GM12878 (cell line): ENCODE measurements around the gene KCNQ1. TPM values are rescaled to one million over a fixed set of nuclear protein-coding genes. Genes with fewer than 3 reads are reported as not detected.

Source experiments
- ATAC-seq: fragments of 200-7000 bp; cut with Tn5 transposase; 3 replicates; pipeline ENCODE4 v1.9.1; 2020; ENCODE audit warnings: mild to moderate bottlenecking, moderate library complexity
- BruUV-seq: library from RNA; stranded (reverse); fragments of 400-500 nt; replicated peaks from 2 replicates; lab custom pipeline; 2021; lab: Mats Ljungman, UMichigan
- CTCF ChIA-PET: fragments of 300-600 bp; sonication (Branson Sonifier 250); formaldehyde crosslinking; extraction: SDS; loops from one replicate; lab custom pipeline; 2021; ENCODE audit warnings: inconsistent platforms; lab: Yijun Ruan, JAX
- POLR2A ChIA-PET: fragments of 350-600 bp; formaldehyde crosslinking; extraction: SDS; loops from one replicate; lab custom pipeline; 2021; ENCODE audit warnings: inconsistent platforms; lab: Charles Lee
- RAD21 ChIA-PET: fragments of 300-600 bp; sonication (Branson Sonifier 250); formaldehyde crosslinking; loops from one replicate; lab custom pipeline; 2023; ENCODE audit warnings: antibody characterized with exemption; ENCODE audit not compliant: unreplicated experiment; lab: Charles Lee
- SMC1A ChIA-PET: fragments of 300-600 bp; sonication (Branson Sonifier 250); formaldehyde crosslinking; loops from one replicate; lab custom pipeline; 2023; ENCODE audit not compliant: unreplicated experiment, uncharacterized antibody; lab: Charles Lee
- DNase-seq: peaks from one replicate; pipeline ENCODE4 v3.0.0-alpha.2; 2011; ENCODE audit warnings: low read depth, low spot score
- FAIRE-seq: peaks from 3 replicates; lab custom pipeline; 2011; peaks lifted over from hg19 to GRCh38; lab: Jason Lieb, UNC
- H2AFZ ChIP-seq: 2 replicates; pipeline ENCODE4 v1.6.0; 2011; ENCODE audit warnings: low read depth, low read length, control low read depth; ENCODE audit not compliant: control insufficient read depth
- H3K27ac ChIP-seq: 2 replicates; pipeline ENCODE4 v1.5.1; 2011; ENCODE audit warnings: control low read depth; ENCODE audit not compliant: control insufficient read depth, insufficient read depth
- H3K27me3 ChIP-seq, 2 experiments: replicated peaks in 1 of 2; 2 replicates each; pipeline versions ENCODE4 v1.6.0 to v1.6.1; 2011; ENCODE audit warnings: low read length in 1 of 2; ENCODE audit not compliant: control insufficient read depth in 2 of 2, insufficient read depth in 2 of 2
- H3K36me3 ChIP-seq, 2 experiments: 2 replicates each; pipeline ENCODE4 v1.5.1; 2011; ENCODE audit warnings: low read length in 1 of 2; ENCODE audit not compliant: control insufficient read depth in 2 of 2, insufficient read depth in 2 of 2
- H3K4me1 ChIP-seq: 2 replicates; pipeline ENCODE4 v1.6.1; 2011; ENCODE audit warnings: mild to moderate bottlenecking, low read length, moderate library complexity, mixed read lengths; ENCODE audit not compliant: control insufficient read depth, insufficient read depth
- H3K4me2 ChIP-seq: 2 replicates; pipeline ENCODE4 v1.6.0; 2011; ENCODE audit warnings: control low read depth; ENCODE audit not compliant: control insufficient read depth, insufficient read depth
- H3K4me3 ChIP-seq: fragments of 200-600 bp; sonication (generic); 2 replicates; pipeline ENCODE4 v1.5.1; 2016
- H3K79me2 ChIP-seq: 2 replicates; pipeline ENCODE4 v1.6.0; 2011; ENCODE audit warnings: low read length; ENCODE audit not compliant: control insufficient read depth, insufficient read depth
- H3K9ac ChIP-seq: 2 replicates; pipeline ENCODE4 v1.8.0; 2011; ENCODE audit warnings: low read length, control low read depth, mixed read lengths; ENCODE audit not compliant: control insufficient read depth, insufficient read depth
- H3K9me3 ChIP-seq: replicated peaks from 3 replicates; pipeline ENCODE4 v1.5.1; 2011; ENCODE audit warnings: mild to moderate bottlenecking, low read length; ENCODE audit not compliant: control insufficient read depth, insufficient read depth
- H4K20me1 ChIP-seq: 2 replicates; pipeline ENCODE4 v1.6.0; 2011; ENCODE audit not compliant: control insufficient read depth, insufficient read depth
- ATF7 ChIP-seq: fragments of 450-650 bp; IDR thresholded peaks from 2 replicates; pipeline ENCODE4 v1.6.1; 2016; ENCODE audit warnings: low read depth, mild to moderate bottlenecking
- CEBPZ ChIP-seq: fragments of 150-350 bp; IDR thresholded peaks from 2 replicates; pipeline ENCODE4 v1.6.1; 2016; ENCODE audit warnings: low read depth, low read length
- CHD4 ChIP-seq: fragments of 200-600 bp; sonication (generic); IDR thresholded peaks from 2 replicates; pipeline ENCODE4 v1.6.1; 2016; ENCODE audit warnings: mild to moderate bottlenecking
- GABPA ChIP-seq: IDR thresholded peaks from 2 replicates; pipeline ENCODE4 v1.6.1; 2014; ENCODE audit warnings: antibody characterized with exemption, low read depth, mild to moderate bottlenecking, inconsistent platforms
- JUND ChIP-seq: IDR thresholded peaks from 2 replicates; pipeline ENCODE4 v1.6.1; 2012; ENCODE audit warnings: low read depth, mild to moderate bottlenecking, low read length, improper control_type of control experiment, moderate library complexity
- MYB ChIP-seq: fragments of 150-350 bp; IDR thresholded peaks from 2 replicates; pipeline ENCODE4 v1.6.1; 2014; ENCODE audit warnings: mild to moderate bottlenecking, low read depth, low read length, borderline replicate concordance
- PML ChIP-seq: IDR thresholded peaks from 2 replicates; pipeline ENCODE4 v1.6.1; 2012; ENCODE audit warnings: low read length, inconsistent platforms
- POLR2AphosphoS5 ChIP-seq: IDR thresholded peaks from 2 replicates; pipeline ENCODE4 v1.6.1; 2011; ENCODE audit warnings: mild to moderate bottlenecking, low read length, inconsistent platforms
- RELB ChIP-seq: fragments of 450-650 bp; IDR thresholded peaks from 2 replicates; pipeline ENCODE4 v1.6.1; 2017; ENCODE audit warnings: low read depth, mild to moderate bottlenecking, moderate library complexity
- SMAD5 ChIP-seq: IDR thresholded peaks from 2 replicates; pipeline ENCODE4 v1.6.1; 2016; ENCODE audit warnings: antibody characterized with exemption, low read depth
- SMC3 ChIP-seq: IDR thresholded peaks from 2 replicates; pipeline ENCODE4 v1.6.1; 2011; ENCODE audit warnings: low read length, improper control_type of control experiment, borderline replicate concordance
- ZSCAN29 ChIP-seq: fragments of 450-650 bp; IDR thresholded peaks from 2 replicates; pipeline ENCODE4 v1.6.1; 2017; ENCODE audit warnings: mild to moderate bottlenecking, moderate library complexity
- whole genome bisulfite sequencing: methylation state at CpG from one replicate; pipeline ENCODE4 v1.1.6; 2016; ENCODE audit warnings: low lambda C conversion rate; ENCODE audit not compliant: insufficient replicate concordance, insufficient coverage; ENCODE audit errors: missing lambda C conversion rate; 5-methylcytosine and 5-hydroxymethylcytosine counted together
- in situ Hi-C: fragments of 300-500 bp; cut with MboI; formaldehyde crosslinking; loops from 9 replicates; pipeline ENCODE4 v1.14.3; 2018; ENCODE audit warnings: mixed read lengths
- intact Hi-C: fragments of 100-400 bp; cut with micrococcal nuclease; formaldehyde crosslinking; loops from one replicate; pipeline ENCODE4 v1.14.2; 2022; ENCODE audit not compliant: unreplicated experiment
- polyA plus RNA-seq, 11 experiments: library from polyadenylated mRNA; depleted of rRNA in 4 of 11; unstranded in 6 of 11; stranded (reverse) in 5 of 11; fragments of >200 nt; fragmentation: Nextera tagmentation in 4 of 11; fragmentation: Illumina TruSeq in 1 of 11; extraction: Ambion mirVana in 4 of 11; extraction: Trizol in 1 of 11; gene quantifications; 1 replicate in 1 of 11; 2 replicates in 10 of 11; pipeline versions ENCODE4 v1.2.1 to v1.2.3, GENCODE V29; 2011 to 2016; ENCODE audit warnings: inconsistent platforms in 2 of 11, missing spikeins in 2 of 11, low read depth in 1 of 11
- total RNA-seq, 4 experiments: library from RNA; depleted of rRNA in 3 of 4; stranded (reverse); fragments of >200 nt in 3 of 4; fragmentation: Illumina TruSeq in 1 of 4; extraction: Trizol in 1 of 4; gene quantifications; 2 replicates each; pipeline versions ENCODE4 v1.2.1 to v1.2.3, GENCODE V29; 2013 to 2021
- TF ChIP-seq, protein P1 (sequence below): IDR thresholded peaks from 2 replicates; pipeline ENCODE4 v1.6.1; 2012; ENCODE audit warnings: low read length, inconsistent platforms
- TF ChIP-seq, protein P2 (sequence below): IDR thresholded peaks from 2 replicates; pipeline ENCODE4 v1.6.1; 2012; ENCODE audit warnings: mild to moderate bottlenecking, low read depth, low read length

The KCNQ1 gene
- total and polyA plus RNA-seq, 10 of the 15 experiments (the other 5 are each of a cell fraction or from before 2014, with no cell fraction given) = 0.03 to 0.15 (median 0.12) TPM; not detected in 7

DNA sequence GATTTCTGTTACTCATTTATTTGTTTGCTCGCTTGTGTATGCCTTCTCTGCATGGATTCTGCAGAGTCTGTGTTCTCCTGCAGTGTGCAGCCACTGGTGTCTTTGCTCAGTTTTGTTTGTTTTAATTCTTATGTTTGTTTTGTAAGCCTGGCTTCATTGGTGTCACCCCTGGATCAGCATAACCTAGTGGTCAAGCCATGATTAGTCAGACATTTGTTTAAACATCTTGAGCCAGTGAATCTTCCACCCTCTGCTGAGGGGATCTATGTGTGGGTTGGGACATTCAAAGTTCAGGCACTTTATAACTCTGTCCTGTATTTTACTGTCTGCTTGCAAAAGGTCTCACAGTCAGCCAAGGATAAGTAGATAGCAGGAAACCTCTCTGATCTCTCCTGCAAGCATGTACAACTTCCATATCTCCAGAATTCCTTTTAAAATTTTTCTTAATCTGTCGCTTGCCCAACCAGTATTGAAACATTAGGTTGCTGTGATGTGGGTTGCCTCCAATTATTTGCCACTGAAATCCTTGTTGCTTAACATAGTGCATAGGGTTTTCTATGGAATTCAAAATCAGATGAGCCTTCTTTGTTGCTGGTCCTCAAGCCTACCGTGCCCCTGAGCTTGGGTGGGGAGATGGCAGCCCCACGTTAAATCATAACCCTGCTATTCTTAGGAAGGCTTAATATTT, 168.2 kb downstream of the KCNQ1 start:
- intact Hi-C loops = no loop called here
- Histone ChIP-seq H3K79me2 (no peaks in the 10 kb centered on the region), H3K4me2 (no peak overlapping the region), H3K9ac (no peak overlapping the region), H3K4me1 (no peaks in the 10 kb centered on the region), H3K4me3 (no peak overlapping the region), H3K27ac (no peak overlapping the region), H3K9me3 (peaks cover 2% of the 10 kb centered on the region; the same call in 1 of the 3 replicates), H2AFZ (no peak overlapping the region), H4K20me1 (no peaks in the 10 kb centered on the region), H3K36me3 (no peaks in the 10 kb centered on the region), H3K27me3 (no peaks in the 10 kb centered on the region; a peak in 1 of 4 replicates)
- CTCF ChIA-PET = no interaction called here
- ATAC-seq (no peak), FAIRE-seq (no peak), DNase-seq (no peak)
- POLR2A ChIA-PET = no interaction called here
- SMC1A ChIA-PET = no interaction called here
- in situ Hi-C loops = no loop called here
- no TSS peak for BruUV-seq
- RAD21 ChIA-PET = no interaction called here
- 16% methylated on average over 4 of the region's 4 CpGs for WGBS
- TF ChIP-seq SMAD5 = no peak
- TF ChIP-seq ZSCAN29 = no peak
- no peak for TF ChIP-seq RELB
- TF ChIP-seq PML = no peak
- no peak for TF ChIP-seq POLR2AphosphoS5
- TF ChIP-seq, protein P1, sequence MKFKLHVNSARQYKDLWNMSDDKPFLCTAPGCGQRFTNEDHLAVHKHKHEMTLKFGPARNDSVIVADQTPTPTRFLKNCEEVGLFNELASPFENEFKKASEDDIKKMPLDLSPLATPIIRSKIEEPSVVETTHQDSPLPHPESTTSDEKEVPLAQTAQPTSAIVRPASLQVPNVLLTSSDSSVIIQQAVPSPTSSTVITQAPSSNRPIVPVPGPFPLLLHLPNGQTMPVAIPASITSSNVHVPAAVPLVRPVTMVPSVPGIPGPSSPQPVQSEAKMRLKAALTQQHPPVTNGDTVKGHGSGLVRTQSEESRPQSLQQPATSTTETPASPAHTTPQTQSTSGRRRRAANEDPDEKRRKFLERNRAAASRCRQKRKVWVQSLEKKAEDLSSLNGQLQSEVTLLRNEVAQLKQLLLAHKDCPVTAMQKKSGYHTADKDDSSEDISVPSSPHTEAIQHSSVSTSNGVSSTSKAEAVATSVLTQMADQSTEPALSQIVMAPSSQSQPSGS = no peak
- no peak for TF ChIP-seq ATF7
- TF ChIP-seq CEBPZ = no peak
- TF ChIP-seq, protein P2, sequence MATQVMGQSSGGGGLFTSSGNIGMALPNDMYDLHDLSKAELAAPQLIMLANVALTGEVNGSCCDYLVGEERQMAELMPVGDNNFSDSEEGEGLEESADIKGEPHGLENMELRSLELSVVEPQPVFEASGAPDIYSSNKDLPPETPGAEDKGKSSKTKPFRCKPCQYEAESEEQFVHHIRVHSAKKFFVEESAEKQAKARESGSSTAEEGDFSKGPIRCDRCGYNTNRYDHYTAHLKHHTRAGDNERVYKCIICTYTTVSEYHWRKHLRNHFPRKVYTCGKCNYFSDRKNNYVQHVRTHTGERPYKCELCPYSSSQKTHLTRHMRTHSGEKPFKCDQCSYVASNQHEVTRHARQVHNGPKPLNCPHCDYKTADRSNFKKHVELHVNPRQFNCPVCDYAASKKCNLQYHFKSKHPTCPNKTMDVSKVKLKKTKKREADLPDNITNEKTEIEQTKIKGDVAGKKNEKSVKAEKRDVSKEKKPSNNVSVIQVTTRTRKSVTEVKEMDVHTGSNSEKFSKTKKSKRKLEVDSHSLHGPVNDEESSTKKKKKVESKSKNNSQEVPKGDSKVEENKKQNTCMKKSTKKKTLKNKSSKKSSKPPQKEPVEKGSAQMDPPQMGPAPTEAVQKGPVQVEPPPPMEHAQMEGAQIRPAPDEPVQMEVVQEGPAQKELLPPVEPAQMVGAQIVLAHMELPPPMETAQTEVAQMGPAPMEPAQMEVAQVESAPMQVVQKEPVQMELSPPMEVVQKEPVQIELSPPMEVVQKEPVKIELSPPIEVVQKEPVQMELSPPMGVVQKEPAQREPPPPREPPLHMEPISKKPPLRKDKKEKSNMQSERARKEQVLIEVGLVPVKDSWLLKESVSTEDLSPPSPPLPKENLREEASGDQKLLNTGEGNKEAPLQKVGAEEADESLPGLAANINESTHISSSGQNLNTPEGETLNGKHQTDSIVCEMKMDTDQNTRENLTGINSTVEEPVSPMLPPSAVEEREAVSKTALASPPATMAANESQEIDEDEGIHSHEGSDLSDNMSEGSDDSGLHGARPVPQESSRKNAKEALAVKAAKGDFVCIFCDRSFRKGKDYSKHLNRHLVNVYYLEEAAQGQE = no peak
- no peak for TF ChIP-seq CHD4
- TF ChIP-seq JUND = no peak
- no peak for TF ChIP-seq MYB
- no peak for TF ChIP-seq GABPA
- TF ChIP-seq SMC3 = no peak
